ENCODE results near the gene PRRX2.

PRRX2 gene

GRCh38 chr9:129709438-129710168 is 44.2 kb downstream of the PRRX2 start:
- no peak for DNase-seq (ENCODE audit: low spot score)

GRCh38 chr9:129710169-129710453 is 44.7 kb downstream of the PRRX2 start:
- DNase-seq (ENCODE audit: low spot score): no peak

- no peak for DNase-seq (ENCODE audit: low spot score)
Measured at GRCh38 chr9:129712634-129713401, 47.4 kb downstream of the PRRX2 start.

GRCh38 chr9:129713402-129713679 is 47.9 kb downstream of the PRRX2 start:
- no peak for DNase-seq (ENCODE audit: low spot score)

GRCh38 chr9:129714511-129715061 is 49.1 kb downstream of the PRRX2 start:
- DNase-seq (ENCODE audit: low spot score): no peak

GRCh38 chr9:129716091-129716490 is 50.6 kb downstream of the PRRX2 start:
- DNase-seq (ENCODE audit: low spot score): no peak

GRCh38 chr9:129717991-129718390 is 52.5 kb downstream of the PRRX2 start:
- no peak for DNase-seq (ENCODE audit: low spot score)

GRCh38 chr9:129718647-129719046 is 53.2 kb downstream of the PRRX2 start:
- DNase-seq (ENCODE audit: low spot score): no peak

- DNase-seq (ENCODE audit: low spot score): no peak
Measured at GRCh38 chr9:129719135-129719534, 53.7 kb downstream of the PRRX2 start.

- no peak for DNase-seq (ENCODE audit: low spot score)
Measured at GRCh38 chr9:129720181-129720864, 54.9 kb downstream of the PRRX2 start.

- DNase-seq (ENCODE audit: low spot score): no peak
Measured at GRCh38 chr9:129720865-129721545, 55.6 kb downstream of the PRRX2 start.

GRCh38 chr9:129722913-129723312 is 57.5 kb downstream of the PRRX2 start:
- DNase-seq (ENCODE audit: low spot score): no peak

GRCh38 chr9:129724456-129725190 is 59.2 kb downstream of the PRRX2 start:
- DNase-seq (ENCODE audit: low spot score): no peak

- DNase-seq (ENCODE audit: low spot score): no peak
Measured at GRCh38 chr9:129725795-129726251, 60.4 kb downstream of the PRRX2 start.

GRCh38 chr9:129726322-129727160 is 61.1 kb downstream of the PRRX2 start:
- peak; percentile 80 for DNase-seq (ENCODE audit: low spot score)

GRCh38 chr9:129728744-129729143 is 63.3 kb downstream of the PRRX2 start:
- DNase-seq (ENCODE audit: low spot score): no peak

GRCh38 chr9:129731477-129732085 is 66.1 kb downstream of the PRRX2 start:
- no peak for DNase-seq (ENCODE audit: low spot score)

- DNase-seq (ENCODE audit: low spot score): no peak
Measured at GRCh38 chr9:129732100-129732499, 66.7 kb downstream of the PRRX2 start.

- DNase-seq (ENCODE audit: low spot score): no peak
Measured at GRCh38 chr9:129732946-129733631, 67.6 kb downstream of the PRRX2 start.

GRCh38 chr9:129733632-129733953 is 68.1 kb downstream of the PRRX2 start:
- no peak for DNase-seq (ENCODE audit: low spot score)

Data from germinal center (tissue), 1 donor.